Adrenal gland (tissue), 5 donors: ENCODE data around the gene ARHGEF28.

Experiments
- POLR2A ChIP-seq, 2 donors: fragments of 450-650 bp; IDR thresholded peaks; one replicate each; pipeline ENCODE4 v1.6.1; 2017; ENCODE audit warnings: antibody characterized with exemption in 2 of 2, mild to moderate bottlenecking in 2 of 2, moderate library complexity in 1 of 2
- TF ChIP-seq, protein P1 (sequence below), 6 experiments: fragments of 450-650 bp in 4 of 6; fragments of 200-600 bp in 2 of 6; sonication (generic) in 1 of 6; IDR thresholded peaks; 1 replicate in 5 of 6; 2 replicates in 1 of 6; pipeline versions ENCODE4 v1.5.1 to v1.8.0; 2016 to 2021; ENCODE audit warnings: antibody characterized with exemption in 6 of 6, mild to moderate bottlenecking in 2 of 6, moderate library complexity in 1 of 6
- donor health status: DM: no; HTN: no; CAD: no.

DNA sequence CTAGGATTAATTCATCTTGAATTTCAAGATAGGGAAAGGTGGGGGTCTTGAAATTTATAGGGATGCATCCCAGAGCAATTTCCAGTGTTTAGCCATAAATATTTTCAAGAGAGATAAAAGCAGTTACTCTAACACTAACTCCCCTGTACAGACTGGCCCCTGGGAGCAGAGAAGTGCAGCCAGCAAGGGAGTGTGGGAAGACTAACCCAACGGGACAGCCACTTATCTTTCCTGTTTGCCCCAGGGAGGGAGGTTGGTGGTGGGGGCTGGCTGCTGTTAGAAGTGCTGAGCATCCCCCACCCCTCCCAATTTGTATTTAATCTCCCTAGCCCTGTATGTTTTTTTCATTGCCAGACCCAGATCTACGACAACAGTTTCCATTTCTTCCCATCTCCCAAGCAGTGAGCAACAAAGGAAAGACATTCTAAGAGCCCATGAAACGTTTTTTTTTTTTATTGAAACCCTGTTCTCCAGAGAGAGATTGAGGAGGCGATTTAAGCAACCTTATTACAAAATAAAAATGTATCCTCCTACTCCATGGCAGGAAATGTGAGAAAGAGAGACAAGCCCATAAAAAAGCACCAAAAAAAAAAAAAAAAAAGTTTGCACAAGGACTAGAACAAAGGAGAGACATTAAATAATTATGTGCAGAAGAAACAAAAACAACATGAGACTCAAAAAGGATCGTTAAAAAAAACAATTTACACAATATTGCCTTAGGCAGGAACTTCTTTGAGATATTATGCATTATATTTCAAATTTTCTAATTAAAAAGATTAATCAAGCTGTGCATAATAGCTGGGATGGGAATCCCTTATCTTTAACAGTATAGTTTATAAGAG is 343.4 kb downstream of the ARHGEF28 start:
- no peak for TF ChIP-seq POLR2A (IDR thresholded peaks at IDR 0.05)
- TF ChIP-seq, protein P1, sequence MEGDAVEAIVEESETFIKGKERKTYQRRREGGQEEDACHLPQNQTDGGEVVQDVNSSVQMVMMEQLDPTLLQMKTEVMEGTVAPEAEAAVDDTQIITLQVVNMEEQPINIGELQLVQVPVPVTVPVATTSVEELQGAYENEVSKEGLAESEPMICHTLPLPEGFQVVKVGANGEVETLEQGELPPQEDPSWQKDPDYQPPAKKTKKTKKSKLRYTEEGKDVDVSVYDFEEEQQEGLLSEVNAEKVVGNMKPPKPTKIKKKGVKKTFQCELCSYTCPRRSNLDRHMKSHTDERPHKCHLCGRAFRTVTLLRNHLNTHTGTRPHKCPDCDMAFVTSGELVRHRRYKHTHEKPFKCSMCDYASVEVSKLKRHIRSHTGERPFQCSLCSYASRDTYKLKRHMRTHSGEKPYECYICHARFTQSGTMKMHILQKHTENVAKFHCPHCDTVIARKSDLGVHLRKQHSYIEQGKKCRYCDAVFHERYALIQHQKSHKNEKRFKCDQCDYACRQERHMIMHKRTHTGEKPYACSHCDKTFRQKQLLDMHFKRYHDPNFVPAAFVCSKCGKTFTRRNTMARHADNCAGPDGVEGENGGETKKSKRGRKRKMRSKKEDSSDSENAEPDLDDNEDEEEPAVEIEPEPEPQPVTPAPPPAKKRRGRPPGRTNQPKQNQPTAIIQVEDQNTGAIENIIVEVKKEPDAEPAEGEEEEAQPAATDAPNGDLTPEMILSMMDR (IDR thresholded peaks at IDR 0.05): no peak
